HepG2 (cell line): Measurements from ENCODE around the gene PDSS2. TPM values are rescaled to one million over a fixed set of nuclear protein-coding genes. Genes with fewer than 3 reads are reported as not detected.

Experiments used
- ARNT2 ChIP-seq: sonication (generic); formaldehyde crosslinking; IDR thresholded peaks from 2 replicates; pipeline ENCODE4 v1.8.0; 2022; ENCODE audit warnings: mild to moderate bottlenecking, low read depth, missing genetic modification reagents, moderate library complexity
- BCLAF1 ChIP-seq: fragments of 450-650 bp; IDR thresholded peaks from 2 replicates; pipeline ENCODE4 v1.6.1; 2017; ENCODE audit warnings: mild to moderate bottlenecking
- CEBPB ChIP-seq: IDR thresholded peaks from 2 replicates; pipeline ENCODE4 v1.6.1; 2011; ENCODE audit warnings: low read depth, low read length, improper control_type of control experiment, borderline replicate concordance
- CTCF ChIP-seq: sonication (generic); formaldehyde crosslinking; IDR thresholded peaks from 2 replicates; pipeline ENCODE4 v1.5.0; 2020; ENCODE audit warnings: mild to moderate bottlenecking, missing genetic modification reagents, moderate library complexity
- GPN1 ChIP-seq: sonication (generic); formaldehyde crosslinking; IDR thresholded peaks from 2 replicates; pipeline ENCODE4 v1.5.1; 2020; ENCODE audit warnings: missing genetic modification reagents, borderline replicate concordance
- IRF2 ChIP-seq: IDR thresholded peaks from 2 replicates; pipeline ENCODE4 v1.6.1; 2018; ENCODE audit warnings: missing genetic modification reagents, missing compliant biosample characterization
- MEF2D ChIP-seq: sonication (generic); formaldehyde crosslinking; IDR thresholded peaks from 2 replicates; pipeline ENCODE4 v1.5.1; 2020; ENCODE audit warnings: mild to moderate bottlenecking, missing genetic modification reagents
- NCOA2 ChIP-seq: sonication (generic); formaldehyde crosslinking; IDR thresholded peaks from 2 replicates; pipeline ENCODE4 v1.8.0; 2022; ENCODE audit warnings: inconsistent platforms
- PAX8 ChIP-seq: sonication (generic); formaldehyde crosslinking; IDR thresholded peaks from 2 replicates; pipeline ENCODE4 v1.8.0; 2022; ENCODE audit warnings: mild to moderate bottlenecking, missing genetic modification reagents, borderline replicate concordance
- PHF8 ChIP-seq: sonication (generic); formaldehyde crosslinking; IDR thresholded peaks from 2 replicates; pipeline ENCODE4 v1.5.0; 2020; ENCODE audit warnings: missing genetic modification reagents
- RAD21 ChIP-seq: fragments of 450-650 bp; formaldehyde crosslinking; IDR thresholded peaks from 2 replicates; pipeline ENCODE4 v1.5.0; 2020; ENCODE audit warnings: mild to moderate bottlenecking
- RXRB ChIP-seq: IDR thresholded peaks from 2 replicates; pipeline ENCODE4 v1.6.1; 2016; ENCODE audit warnings: borderline replicate concordance, missing genetic modification reagents, missing compliant biosample characterization
- TARDBP ChIP-seq: sonication (generic); formaldehyde crosslinking; IDR thresholded peaks from 2 replicates; pipeline ENCODE4 v1.8.0; 2022; ENCODE audit warnings: mild to moderate bottlenecking, missing genetic modification reagents
- TBX2 ChIP-seq: sonication (generic); formaldehyde crosslinking; IDR thresholded peaks from 2 replicates; pipeline ENCODE4 v1.5.0; 2020; ENCODE audit warnings: missing genetic modification reagents, mild to moderate bottlenecking, borderline replicate concordance
- ZNF3 ChIP-seq: IDR thresholded peaks from 2 replicates; pipeline ENCODE4 v1.7.0; 2017; ENCODE audit warnings: inconsistent platforms
- ZNF343 ChIP-seq: sonication (generic); formaldehyde crosslinking; IDR thresholded peaks from 2 replicates; pipeline ENCODE4 v1.4.0; 2020; ENCODE audit warnings: mild to moderate bottlenecking, missing genetic modification reagents
- polyA plus RNA-seq, 8 experiments: library from polyadenylated mRNA; depleted of rRNA in 3 of 8; stranded (reverse) in 7 of 8; unstranded in 1 of 8; fragments of >200 nt; fragmentation: Illumina TruSeq in 4 of 8; extraction: Trizol in 4 of 8; gene quantifications; 2 replicates each; pipeline versions ENCODE4 v1.2.1 to v1.2.3, GENCODE V29; 2011 to 2016; ENCODE audit warnings: low read depth in 4 of 8, missing spikeins in 1 of 8, mixed read lengths in 1 of 8; ENCODE audit not compliant: insufficient read depth in 1 of 8
- total RNA-seq, 5 experiments: library from RNA; depleted of rRNA; stranded (reverse); fragments of >200 nt; fragmentation: Illumina TruSeq; extraction: Trizol; gene quantifications; 2 replicates each; pipeline ENCODE4 v1.2.3, GENCODE V29; 2016; ENCODE audit warnings: low read depth in 1 of 5
- TF ChIP-seq, protein P1 (sequence below): sonication (generic); formaldehyde crosslinking; conservative IDR thresholded peaks from 2 replicates; pipeline ENCODE4 v1.4.0; 2020; ENCODE audit warnings: missing genetic modification reagents
- TF ChIP-seq, protein P2 (sequence below): sonication (generic); formaldehyde crosslinking; IDR thresholded peaks from 2 replicates; pipeline ENCODE4 v1.4.0; 2020; ENCODE audit warnings: low read depth, mild to moderate bottlenecking, missing genetic modification reagents
- TF ChIP-seq, protein P3 (sequence below): IDR thresholded peaks from 2 replicates; pipeline ENCODE4 v1.6.1; 2016; ENCODE audit warnings: low read depth

PDSS2 gene
- total and polyA plus RNA-seq, 2 of the 13 experiments (the other 11 are each of a cell fraction or from before 2014, with no cell fraction given): 16.2 to 17.0 TPM

DNA sequence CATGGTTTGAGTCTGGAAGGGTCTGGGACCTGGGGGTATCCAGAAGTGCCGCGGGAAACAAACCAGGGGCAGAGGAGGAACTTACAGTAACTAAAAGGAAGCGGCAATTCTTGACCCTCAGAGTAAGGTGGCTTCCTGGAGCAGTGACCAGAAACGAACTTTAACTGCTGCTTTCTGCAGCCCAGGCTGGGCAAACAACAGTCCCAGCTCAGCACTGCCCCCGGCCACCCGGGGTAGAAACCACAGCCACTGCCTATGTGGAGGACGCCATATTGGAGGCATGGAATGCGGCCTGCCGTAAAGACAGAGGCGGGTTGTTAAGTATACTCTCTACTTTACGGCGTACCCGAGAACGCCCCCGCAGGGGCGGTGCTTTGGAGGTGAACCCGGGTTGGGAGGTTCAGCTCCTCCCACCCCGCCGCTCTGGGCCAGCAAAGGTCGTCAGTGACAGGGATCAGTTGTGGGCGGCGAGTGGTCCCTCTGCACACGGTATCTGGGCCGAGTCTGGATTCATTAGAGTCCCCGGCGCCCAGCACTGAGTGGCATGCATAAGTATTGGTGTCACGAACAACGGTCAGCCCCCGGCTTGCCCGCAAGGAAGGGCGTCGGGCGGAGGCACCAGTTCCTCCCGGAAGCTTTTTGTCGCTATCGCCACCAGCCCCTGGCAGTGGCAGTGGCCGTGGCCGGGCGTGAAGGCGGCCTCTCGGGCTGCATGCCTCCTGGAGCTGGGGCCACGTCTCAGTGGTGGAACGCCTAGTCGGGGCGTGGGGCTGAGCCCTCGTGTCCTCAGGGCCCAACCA lies at the start of gene PDSS2 (continued):
- TF ChIP-seq MEF2D (CRISPR knock-in tag): peak; percentile 53
- peak; percentile 81 for TF ChIP-seq IRF2 (CRISPR knock-in tag)
- TF ChIP-seq ZNF343 (CRISPR knock-in tag): 0 out of 2 replicates have a peak, but pooled peaks have one; percentile 40
- peak; percentile 86 for TF ChIP-seq PHF8 (CRISPR knock-in tag)
- peak; percentile 85 for TF ChIP-seq CTCF (CRISPR knock-in tag)
- TF ChIP-seq, protein P1, sequence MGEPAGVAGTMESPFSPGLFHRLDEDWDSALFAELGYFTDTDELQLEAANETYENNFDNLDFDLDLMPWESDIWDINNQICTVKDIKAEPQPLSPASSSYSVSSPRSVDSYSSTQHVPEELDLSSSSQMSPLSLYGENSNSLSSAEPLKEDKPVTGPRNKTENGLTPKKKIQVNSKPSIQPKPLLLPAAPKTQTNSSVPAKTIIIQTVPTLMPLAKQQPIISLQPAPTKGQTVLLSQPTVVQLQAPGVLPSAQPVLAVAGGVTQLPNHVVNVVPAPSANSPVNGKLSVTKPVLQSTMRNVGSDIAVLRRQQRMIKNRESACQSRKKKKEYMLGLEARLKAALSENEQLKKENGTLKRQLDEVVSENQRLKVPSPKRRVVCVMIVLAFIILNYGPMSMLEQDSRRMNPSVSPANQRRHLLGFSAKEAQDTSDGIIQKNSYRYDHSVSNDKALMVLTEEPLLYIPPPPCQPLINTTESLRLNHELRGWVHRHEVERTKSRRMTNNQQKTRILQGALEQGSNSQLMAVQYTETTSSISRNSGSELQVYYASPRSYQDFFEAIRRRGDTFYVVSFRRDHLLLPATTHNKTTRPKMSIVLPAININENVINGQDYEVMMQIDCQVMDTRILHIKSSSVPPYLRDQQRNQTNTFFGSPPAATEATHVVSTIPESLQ (CRISPR knock-in tag): 0 out of 2 replicates have a peak, but pooled peaks have one; percentile 60
- no peak for TF ChIP-seq BCLAF1
- 0 out of 2 replicates have a peak, but pooled peaks have one; percentile 18 for TF ChIP-seq GPN1 (CRISPR knock-in tag)
- TF ChIP-seq RAD21 (CRISPR knock-in tag): peak; percentile 29; the same call in 1 of the 2 replicates
- TF ChIP-seq NCOA2 (CRISPR knock-in tag): no peak
- peak; percentile 79 for TF ChIP-seq TARDBP (CRISPR knock-in tag)
- TF ChIP-seq RXRB: peak; percentile 76
- TF ChIP-seq, protein P2, sequence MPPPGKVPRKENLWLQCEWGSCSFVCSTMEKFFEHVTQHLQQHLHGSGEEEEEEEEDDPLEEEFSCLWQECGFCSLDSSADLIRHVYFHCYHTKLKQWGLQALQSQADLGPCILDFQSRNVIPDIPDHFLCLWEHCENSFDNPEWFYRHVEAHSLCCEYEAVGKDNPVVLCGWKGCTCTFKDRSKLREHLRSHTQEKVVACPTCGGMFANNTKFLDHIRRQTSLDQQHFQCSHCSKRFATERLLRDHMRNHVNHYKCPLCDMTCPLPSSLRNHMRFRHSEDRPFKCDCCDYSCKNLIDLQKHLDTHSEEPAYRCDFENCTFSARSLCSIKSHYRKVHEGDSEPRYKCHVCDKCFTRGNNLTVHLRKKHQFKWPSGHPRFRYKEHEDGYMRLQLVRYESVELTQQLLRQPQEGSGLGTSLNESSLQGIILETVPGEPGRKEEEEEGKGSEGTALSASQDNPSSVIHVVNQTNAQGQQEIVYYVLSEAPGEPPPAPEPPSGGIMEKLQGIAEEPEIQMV (CRISPR knock-in tag): peak; percentile 78
- TF ChIP-seq ZNF3 (CRISPR knock-in tag): peak; percentile 57; the same call in 1 of the 2 replicates
- TF ChIP-seq TBX2 (CRISPR knock-in tag): peak; percentile 70
- peak; percentile 74 for TF ChIP-seq ARNT2
- peak; percentile 64 for TF ChIP-seq PAX8 (CRISPR knock-in tag)
- TF ChIP-seq CEBPB: no peak
- TF ChIP-seq, protein P3, sequence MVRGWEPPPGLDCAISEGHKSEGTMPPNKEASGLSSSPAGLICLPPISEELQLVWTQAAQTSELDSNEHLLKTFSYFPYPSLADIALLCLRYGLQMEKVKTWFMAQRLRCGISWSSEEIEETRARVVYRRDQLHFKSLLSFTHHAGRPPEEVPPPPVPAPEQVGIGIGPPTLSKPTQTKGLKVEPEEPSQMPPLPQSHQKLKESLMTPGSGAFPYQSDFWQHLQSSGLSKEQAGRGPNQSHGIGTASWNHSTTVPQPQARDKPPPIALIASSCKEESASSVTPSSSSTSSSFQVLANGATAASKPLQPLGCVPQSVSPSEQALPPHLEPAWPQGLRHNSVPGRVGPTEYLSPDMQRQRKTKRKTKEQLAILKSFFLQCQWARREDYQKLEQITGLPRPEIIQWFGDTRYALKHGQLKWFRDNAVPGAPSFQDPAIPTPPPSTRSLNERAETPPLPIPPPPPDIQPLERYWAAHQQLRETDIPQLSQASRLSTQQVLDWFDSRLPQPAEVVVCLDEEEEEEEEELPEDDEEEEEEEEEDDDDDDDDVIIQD (CRISPR knock-in tag): peak; percentile 78; the same call in 1 of the 2 replicates
